SKM-1 (cell line): ENCODE measurements around the gene NSMCE1.
A peak's percentile ranks its signal among the peaks of the same experiment; 100 is the strongest.

Experiments
- DNase-seq: peaks from one replicate; lab custom pipeline; 2025; ENCODE audit not compliant: unreplicated experiment; lab: John Stamatoyannopoulos, UW

NSMCE1 gene, protein sequence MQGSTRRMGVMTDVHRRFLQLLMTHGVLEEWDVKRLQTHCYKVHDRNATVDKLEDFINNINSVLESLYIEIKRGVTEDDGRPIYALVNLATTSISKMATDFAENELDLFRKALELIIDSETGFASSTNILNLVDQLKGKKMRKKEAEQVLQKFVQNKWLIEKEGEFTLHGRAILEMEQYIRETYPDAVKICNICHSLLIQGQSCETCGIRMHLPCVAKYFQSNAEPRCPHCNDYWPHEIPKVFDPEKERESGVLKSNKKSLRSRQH

DNA sequence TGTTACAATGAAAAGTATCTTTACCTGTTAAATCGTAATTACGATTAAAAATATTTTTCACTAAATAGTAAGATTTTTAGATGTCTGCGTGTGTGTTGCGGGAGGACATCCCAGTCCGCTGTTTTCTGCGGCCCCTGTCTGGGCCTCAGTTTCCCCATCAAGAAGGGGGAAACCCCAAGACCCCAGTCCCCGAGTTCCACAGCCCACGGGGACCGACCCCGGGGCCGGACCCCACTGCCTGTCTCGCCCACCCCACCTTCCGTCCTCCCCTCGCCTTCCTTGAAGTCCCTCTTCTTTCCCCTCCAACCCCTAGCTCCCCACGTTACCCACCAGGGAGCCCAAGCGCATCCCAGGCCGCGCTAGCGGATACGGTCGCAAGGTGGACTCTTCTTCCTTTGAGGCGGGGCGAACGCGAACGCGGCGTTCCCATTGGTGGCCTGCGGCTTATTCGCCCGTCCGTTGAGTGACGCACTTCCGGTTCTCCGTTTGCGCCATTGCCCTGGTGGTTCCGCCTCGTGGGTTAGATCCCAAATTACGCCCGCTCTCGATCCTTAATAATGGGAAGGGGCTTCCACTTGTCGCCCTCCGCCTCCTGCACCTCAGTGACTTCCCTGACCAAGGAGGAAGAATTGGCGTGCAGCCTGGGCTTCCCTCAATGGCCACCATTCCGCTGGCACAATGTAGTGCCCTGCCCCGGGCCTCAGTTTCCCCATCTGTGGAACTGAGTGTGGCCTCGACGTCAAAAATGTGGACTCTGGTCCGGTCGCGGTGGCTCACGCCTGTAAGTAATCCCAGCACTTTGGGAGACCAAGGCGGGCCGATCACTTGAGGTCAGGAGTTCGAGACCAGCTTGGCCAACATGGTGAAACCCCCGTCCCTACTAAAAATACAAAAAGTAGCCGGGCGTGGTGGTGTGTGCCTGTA lies at the start of gene NSMCE1:
Gene NSMCE1, minus strand, starts transcription at position 397 of the 924 bp plus-strand sequence. CDS start 11,202 bp downstream, outside the sequence.
- DNase-seq: peak; percentile 84

DNA sequence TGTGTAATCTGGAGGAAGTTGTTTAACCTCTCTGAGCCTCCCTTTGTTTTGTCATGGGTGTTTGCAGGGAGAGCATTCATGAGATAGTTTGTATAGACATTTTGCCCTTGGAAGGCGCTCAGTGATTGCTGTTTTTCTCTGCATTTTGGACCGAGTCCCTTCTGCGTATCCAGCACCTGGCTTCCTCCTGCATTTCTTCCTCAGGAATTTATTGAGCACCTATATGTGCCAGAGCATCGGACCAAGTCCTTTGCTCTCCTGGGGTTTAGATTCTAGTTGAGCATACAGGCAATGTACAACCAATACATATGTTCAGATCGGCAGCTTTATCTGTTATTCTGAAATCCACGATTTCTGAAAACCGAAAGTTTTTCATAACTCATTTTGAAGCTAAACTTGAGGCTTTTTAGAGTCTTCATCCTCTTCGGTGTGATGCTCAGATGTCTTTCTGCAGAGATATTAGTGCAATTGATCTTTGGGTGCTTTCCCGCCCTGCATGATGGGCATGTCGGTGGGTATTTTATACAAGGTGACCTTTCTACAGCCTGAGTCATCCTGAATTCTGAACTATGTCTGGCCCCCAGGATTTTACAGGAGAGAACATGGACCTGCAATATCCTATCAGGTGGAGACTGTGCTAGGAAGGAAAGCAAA lies 49.3 kb upstream of the NSMCE1 start:
- no peak for DNase-seq

DNA sequence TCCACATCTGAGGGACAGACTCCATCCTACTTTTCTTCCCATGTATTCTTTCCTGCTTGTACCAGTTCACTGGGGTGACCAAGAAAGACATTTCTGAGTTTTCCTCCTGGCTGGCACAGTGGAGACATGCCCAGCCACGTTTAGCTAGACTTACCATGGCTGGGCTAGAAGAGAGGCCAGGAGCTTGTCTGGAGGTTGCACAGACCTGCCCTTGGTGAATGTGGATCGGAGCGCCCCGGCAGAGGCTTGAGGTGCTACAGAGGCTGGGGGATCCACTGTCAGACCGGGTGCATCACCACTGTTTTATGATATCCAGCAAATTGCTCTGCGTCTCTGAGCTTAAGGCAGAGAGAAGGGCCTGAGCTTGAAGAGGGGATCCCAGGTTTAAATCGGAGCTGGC lies 48.7 kb upstream of the NSMCE1 start:
- DNase-seq: no peak

DNA sequence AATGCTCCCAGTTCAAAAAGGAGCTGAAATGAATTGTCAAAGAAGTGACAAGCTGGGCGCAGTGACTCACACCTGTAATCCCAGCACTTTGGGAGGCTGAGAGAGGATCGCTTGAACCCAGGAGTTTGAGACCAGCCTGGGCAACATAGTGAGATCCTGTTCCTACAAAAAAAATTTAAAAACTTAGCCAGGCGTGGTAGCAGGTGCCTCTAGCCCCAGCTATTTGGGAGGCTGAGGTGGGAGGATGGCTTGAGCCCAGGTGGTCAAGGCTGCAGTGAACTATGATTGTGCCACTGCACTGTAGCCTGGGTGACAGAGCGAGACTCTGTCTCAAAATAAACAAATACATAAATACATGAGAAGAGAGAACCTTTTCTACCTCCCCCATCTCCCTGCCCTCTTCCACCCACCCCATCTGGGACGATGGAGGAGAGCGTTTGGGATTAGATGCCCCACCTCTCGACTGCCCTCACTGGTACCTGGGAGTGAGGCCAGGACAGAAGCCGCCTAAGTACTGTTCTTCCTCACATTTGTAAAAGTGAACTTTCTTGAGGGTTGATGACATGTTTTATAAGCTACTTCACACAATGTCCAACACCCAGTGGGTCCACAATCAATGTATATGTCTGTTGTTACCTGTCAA lies 47.6 kb upstream of the NSMCE1 start:
- no peak for DNase-seq

DNA sequence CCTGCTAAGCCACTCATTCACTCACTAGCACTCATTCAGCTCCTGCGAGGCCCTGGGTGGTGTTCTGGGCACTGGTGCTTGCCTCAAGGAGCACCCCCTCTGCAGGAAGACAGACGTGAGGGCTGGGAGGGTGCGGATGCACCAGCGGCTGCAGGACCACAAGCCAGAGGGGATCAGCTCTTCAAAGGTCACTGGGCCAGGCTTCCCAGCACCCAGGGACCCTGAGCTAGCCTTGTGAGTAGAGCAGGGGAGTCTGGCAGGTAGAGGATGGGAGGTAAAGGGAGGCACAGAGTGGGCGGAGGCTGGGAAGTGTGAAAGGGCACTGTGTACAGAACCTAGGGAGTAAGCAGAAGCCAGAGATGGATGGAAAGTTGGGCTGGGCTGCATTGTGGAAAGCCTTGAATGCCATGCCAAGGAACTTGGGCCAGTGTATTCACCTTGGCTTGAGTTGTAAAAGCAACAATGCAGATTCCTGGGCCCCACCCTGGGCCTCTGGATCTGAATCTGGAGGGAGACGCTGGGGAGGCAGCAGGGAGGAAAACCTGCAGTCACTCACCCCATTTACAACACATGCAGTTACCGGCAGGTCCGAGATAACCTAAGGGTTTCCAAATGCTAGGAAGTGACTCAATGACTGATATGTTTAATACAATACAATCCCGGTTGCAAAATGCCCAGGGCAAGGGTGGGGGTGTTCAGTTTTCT lies 46.9 kb upstream of the NSMCE1 start:
- peak; percentile 44 for DNase-seq

DNA sequence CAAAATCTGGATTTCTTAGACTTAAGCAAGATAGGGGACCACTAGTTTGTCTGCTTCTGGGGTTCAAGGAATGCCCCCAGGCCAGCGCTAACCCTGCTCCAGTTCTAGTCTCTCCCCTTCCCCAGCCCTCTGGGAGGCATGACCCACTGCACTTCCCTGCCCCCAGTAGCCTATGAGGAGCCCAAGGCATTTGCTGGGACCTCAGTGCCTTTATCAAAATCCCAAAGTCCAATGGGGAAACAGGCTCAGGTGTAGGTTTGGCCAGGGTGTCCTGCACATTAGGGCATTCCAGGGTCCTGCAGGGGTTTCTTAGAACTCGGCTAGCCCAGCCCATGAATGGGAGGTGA lies 46.4 kb upstream of the NSMCE1 start:
- DNase-seq: no peak

DNA sequence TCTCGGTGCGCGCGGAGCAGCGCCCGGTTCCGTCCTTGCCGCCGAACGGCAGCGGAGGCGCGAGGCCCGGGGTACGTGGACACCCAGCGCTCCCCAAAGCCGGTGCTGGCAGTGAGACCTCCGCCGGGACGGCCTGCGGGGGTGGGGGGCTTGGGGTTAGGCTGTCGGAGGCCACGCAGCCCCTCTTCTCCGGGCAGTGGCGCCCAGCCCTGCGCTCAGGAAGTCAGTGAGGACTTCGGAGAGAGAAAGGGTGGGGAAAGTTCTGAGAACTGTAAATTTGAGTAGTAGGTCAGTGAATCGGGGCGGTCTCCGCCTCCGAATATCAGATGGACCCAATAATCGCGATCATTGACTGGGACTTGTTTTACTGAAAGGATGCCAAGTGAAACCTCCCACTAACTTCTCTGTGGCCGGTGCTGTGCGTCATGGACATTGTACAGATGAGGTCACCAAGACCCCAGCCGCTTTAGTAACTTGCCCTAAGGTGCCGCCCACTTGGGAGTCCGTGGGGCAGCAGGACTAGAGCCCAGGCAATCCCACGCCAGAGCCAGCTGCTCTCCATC lies 45.7 kb upstream of the NSMCE1 start:
- no peak for DNase-seq

DNA sequence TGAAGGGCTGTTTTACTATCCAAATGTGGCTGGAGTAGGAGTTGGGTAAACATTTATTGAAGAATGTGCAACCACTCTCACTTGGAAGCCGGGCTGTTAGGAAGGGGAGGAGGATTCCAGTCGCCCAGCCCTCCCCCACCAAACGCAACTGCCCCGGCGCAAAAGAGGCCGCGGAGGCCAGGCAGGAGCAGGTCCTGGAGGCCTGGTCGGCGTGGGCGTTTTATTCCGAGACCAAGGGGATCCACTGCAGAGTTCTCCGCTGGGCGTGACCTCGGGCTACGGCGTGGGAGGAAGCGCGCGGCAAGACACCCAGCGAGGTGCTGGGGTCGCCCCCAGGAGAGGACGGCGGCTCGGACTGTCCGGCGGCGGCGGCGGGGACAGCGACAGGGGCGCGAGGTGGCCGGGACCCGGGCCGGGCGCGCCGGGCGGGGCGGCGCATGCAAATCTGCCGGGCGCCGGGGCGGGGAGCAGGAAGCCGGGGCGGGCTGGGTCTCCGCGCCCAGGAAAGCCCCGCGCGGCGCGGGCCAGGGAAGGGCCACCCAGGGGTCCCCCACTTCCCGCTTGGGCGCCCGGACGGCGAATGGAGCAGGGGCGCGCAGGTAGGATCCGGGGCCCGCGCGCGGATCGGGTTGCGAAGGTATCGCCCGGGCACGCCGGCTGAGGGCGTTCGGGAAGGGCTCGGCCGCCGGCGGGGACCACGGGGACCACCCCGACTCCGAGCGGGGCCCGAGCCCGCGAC lies 45.0 kb upstream of the NSMCE1 start, which contains the start of gene IL4R:
Gene IL4R, plus strand, starts transcription at position 553 of the 739 bp plus-strand sequence. CDS start 26,230 bp downstream, outside the sequence.
- DNase-seq: no peak

DNA sequence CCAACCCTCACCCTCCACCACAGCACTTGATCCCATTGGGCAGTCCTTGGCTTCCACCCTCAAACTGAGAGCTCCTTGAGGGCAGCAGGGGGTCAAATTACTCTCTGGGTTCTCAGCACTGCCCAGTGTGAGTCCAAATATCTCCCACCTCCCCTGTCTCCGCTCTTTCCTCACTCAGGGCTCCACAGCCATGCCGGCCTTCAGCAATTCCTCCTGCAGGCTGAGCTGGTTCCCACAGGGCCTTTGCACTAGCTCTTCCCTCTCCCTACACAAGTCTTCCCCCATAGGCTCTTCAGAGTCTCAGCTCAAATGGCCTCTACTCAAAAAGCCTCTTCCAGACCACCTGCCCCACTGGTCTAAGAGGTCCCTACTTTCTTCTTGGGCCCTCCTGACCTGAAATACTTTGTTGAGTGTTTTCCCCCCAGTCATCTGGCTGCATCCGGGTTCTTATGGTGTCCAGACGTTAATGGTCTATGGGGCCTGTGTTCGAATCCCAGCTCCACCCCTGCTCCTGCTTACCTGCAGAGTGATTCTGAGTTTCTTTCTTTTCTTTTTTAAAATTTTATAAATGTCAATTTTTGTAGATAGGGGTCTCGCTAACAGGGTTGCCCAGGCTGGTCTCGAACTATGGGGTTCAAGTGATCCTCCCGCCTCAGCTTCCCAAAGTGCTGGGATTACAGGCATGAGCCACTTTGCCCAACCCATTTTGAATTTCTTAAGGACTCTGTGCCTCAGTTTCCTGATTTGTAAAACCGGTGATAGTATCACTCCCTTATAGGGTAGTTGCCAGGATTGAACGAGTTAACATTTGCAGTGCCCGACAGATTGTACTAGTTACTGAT lies 44.2 kb upstream of the NSMCE1 start:
- no peak for DNase-seq

DNA sequence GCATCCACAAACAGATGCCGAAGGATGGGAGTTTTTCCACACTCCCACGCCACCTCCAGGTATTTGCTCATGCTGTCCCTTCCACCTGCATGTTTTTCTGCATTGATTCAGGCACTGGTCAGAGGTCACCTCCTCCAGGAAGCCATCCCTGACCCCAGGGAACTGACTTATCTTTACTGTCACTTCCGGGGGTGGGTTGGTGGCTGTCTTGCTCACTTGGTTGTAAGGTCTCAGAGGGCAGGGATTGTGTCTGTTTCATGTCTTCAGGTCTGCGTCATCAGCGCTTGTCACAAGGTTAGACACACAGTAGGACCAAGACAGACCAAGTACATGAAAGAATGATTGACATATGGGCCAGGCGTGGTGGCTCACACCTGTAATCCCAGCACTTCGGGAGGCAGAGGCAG lies 43.3 kb upstream of the NSMCE1 start:
- DNase-seq: no peak

DNA sequence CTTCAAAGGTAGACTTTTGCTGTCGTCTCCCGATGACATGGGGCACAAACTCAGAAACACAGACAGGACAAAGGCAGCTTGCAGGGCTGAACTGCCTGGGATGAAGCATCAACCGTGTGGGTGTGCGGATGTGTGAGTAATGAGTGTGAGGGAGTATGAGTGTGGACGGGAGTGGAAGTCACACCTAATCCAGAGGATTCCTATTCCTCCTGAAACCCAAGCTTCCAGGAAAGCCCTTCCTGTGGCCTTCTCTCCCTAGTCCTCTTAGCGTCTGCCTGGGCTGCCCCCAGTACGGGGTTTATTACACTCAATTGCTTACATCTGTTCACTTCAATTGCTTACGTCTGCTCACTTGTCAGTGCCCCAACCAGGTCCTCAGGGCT lies 42.9 kb upstream of the NSMCE1 start:
- DNase-seq: no peak

DNA sequence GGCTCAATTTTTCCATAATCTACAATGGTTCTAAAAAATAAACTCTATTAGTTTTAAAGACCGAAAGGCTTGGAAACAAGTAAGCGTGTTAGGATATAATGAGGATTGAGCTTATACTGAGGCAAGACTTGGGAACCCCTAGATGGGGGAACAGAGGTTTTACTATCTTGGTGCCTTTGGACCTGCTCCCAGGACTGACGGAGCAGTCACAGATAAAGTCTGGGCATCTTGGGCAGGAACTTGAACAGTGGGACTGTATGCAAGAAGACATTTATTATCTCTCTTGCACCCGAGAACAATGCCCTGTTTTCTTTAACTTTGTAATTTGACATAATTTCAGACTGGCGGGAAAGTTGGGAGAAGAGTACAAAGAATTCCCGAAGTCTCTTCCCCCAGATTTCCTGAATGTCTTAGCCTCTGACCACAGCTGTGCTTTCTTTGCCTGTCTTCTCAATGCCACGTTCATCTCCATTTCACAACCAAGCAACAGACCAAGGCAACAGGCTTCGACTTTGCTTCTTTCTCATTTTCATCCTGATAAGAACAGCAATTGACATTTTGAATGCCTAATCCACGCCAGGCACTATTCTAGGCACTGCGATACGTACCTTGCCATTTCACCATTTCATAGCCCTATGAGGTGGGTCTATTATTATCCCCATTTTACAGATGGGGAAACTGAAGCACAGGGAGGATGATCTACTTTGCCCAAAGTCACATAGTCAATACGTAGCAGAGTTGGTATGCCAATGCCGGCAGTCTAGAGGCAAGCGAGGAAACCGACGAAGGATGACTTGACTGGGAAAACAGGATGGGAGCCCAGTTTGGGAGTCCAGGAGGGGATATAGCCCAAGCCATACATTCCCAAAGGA lies 42.2 kb upstream of the NSMCE1 start:
- no peak for DNase-seq

DNA sequence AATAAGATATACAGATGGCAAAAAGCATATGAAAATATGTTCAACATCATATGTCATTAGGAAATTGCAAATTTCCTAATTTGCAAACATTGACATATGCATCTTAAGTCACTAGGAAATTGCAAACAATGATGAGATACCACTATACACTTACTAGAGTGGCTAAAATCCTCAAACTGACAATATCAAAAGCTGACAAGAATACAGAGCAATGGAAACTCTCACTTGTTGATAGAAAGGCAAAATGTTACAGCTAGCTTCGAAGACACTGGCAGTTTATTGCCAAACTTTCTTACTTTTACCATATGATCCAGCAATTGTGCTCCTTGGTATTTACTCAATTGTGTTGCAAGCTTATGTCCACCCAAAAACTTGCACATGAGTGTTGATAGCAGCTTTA lies 40.2 kb upstream of the NSMCE1 start:
- DNase-seq: no peak

DNA sequence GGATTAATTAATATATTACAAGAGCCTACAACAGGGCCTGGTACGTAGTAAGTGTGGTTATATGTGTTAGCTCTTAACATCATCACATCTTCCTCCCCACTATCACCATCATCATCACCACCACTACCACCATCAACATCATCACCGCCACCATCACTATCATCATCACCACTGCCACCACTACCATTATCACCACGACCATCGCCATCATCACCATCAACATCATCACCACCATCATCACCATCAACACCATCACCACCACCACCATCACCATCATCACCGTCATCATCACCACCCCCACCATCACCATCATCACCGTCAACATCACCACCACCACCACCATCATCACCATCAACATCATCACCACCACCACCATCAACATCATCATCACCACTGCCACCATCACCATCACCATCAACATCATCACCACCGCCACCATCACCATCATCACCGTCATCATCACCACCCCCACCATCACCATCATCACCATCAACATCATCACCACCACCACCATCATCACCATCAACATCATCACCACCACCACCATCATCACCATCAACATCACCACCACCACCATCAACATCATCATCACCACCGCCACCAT lies 37.4 kb upstream of the NSMCE1 start:
- no peak for DNase-seq

DNA sequence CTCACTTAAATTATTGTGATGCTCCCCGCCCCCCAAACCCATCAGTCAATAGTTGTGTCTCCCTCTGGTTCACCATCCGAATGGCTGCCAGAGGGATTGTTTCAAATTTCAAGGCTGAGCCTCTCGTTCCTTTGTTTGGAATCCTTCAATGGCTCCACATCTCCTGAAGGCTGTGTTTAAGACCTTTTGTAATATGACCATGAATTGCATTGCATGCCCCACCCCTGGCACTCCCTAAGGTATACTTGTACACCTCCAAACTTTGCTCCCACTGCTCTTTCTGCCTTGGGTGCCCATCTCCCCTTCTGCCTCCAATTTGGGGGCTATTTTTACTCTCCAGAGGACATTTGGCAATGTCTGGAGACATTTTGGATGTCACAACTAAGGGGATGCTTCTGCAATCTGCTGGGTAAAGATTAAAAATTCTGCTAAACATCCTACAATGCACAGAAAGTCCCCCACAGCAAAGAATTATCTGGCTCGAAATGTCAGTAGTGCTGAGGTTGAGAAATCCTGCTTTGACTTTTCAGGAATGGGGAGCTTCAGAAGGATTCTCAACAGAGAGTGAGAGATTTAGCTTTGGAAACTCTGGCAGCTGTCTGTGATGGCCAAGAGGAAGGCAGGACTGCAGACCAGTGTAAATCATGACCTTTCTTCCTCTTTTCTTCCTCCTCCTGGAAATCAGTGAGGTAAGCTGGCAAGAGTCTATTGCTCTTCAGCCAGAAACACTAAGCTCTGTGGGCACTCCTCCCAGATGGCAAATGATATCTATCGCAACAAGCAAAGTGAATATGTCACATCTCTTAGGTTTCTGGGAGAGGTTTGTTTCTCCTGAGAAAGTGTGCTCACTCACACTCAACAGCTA lies 36.5 kb upstream of the NSMCE1 start:
- DNase-seq: peak; percentile 72

DNA sequence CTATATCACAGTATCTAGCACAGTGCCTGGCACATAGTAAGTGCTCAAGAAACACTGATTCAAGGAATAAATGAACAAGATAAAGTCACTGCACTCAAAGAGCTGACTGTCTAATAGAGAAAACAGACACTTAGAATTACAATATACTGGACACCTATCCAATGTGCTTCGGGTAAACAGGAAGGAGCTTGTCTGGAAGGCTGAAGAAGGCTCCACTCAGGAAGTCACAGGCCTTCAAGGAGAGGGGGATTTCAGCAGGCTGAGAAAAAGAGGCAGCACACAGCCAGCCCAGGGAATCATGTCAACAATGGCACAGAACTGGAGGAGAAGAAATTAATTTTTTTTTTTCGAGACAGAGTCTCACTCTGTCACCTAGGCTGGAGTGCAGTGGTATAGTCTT lies 35.5 kb upstream of the NSMCE1 start:
- DNase-seq: no peak
